Panc1 (cell line): ENCODE data around the gene RRP8.

Experiments
- POLR2AphosphoS5 ChIP-seq: IDR thresholded peaks from 2 replicates; pipeline ENCODE4 v1.6.1; 2012; ENCODE audit warnings: mild to moderate bottlenecking, low read depth, low read length, moderate library complexity
- TF ChIP-seq, protein P1 (sequence below): fragments of 450-650 bp; IDR thresholded peaks from 2 replicates; pipeline ENCODE4 v1.5.1; 2017; ENCODE audit warnings: mild to moderate bottlenecking

DNA sequence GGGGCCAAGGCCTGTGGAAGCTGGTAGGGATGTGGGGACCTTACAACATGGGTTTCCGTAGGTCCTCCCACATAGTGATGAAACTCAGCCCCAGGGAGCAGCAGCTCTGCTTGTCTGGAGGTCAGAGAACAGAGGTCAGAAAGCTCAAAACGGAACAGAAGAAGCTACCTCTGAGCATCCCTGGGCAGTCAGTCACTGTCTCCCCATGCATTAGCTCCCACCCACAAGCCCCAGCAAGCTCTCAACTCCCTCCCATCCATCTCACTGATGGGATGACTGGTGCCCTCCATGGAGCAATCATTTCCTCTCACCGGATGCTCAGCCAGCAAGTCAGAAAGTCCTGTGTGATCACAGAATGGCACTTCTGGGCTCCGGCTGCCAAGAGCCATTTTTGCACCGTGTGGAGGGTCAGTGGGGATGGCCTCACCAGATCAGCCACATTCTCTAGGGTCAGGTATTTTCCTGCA, 13.9 kb upstream of the RRP8 start:
- TF ChIP-seq POLR2AphosphoS5 = no peak
- TF ChIP-seq, protein P1, sequence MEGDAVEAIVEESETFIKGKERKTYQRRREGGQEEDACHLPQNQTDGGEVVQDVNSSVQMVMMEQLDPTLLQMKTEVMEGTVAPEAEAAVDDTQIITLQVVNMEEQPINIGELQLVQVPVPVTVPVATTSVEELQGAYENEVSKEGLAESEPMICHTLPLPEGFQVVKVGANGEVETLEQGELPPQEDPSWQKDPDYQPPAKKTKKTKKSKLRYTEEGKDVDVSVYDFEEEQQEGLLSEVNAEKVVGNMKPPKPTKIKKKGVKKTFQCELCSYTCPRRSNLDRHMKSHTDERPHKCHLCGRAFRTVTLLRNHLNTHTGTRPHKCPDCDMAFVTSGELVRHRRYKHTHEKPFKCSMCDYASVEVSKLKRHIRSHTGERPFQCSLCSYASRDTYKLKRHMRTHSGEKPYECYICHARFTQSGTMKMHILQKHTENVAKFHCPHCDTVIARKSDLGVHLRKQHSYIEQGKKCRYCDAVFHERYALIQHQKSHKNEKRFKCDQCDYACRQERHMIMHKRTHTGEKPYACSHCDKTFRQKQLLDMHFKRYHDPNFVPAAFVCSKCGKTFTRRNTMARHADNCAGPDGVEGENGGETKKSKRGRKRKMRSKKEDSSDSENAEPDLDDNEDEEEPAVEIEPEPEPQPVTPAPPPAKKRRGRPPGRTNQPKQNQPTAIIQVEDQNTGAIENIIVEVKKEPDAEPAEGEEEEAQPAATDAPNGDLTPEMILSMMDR = no peak
